Body of pancreas (tissue), 4 donors: ENCODE data around the gene ANKRD44.

ENCODE experiments used
- CTCF ChIP-seq, 7 experiments: fragments of 450-650 bp in 4 of 7; fragments of 200-600 bp in 3 of 7; sonication (generic) in 3 of 7; IDR thresholded peaks; one replicate each; pipeline ENCODE4 v1.5.1; 2016 to 2019; ENCODE audit warnings: antibody characterized with exemption in 7 of 7
- POLR2A ChIP-seq, 3 donors: fragments of 450-650 bp; IDR thresholded peaks; one replicate each; pipeline ENCODE4 v1.6.1; 2016; ENCODE audit warnings: antibody characterized with exemption in 3 of 3, mild to moderate bottlenecking in 2 of 3

- TF ChIP-seq CTCF (IDR thresholded peaks at IDR 0.05) (no peak), POLR2A (IDR thresholded peaks at IDR 0.05) (no peak)
Observed at GRCh38 chr2:197200051-197200761, 110.4 kb downstream of the ANKRD44 start.
